Measurements from ENCODE around the gene NTM. TPM values are rescaled to one million over a fixed set of nuclear protein-coding genes. Genes with fewer than 3 reads are reported as not detected.

Gene NTM
- total RNA-seq, 2 donors from 2014 or later, result 0.26 to 3.6 TPM

DNA sequence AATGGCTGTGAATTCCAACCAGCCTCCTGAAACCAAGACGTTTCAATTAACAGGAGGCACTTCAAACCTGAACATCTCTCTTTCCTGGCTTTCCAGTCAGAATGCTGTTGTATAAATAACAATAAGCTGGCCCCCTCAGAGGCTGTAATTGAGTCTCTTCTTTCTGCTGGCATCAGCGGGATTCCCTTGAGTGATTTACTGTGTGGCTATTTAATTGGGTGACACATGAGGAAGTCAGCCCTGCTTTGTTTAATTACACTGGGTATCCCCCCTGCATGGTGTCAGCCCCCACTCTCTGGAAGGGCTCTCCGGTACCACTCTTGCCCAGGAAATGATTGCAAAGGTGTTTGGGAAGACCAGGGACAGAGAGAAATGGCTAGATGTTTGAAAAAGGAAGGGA, 101.6 kb downstream of the NTM start:
- ATAC-seq (no peak), DNase-seq (no peak)
- 15 to 29% methylated on average over 3 of the region's 3 CpGs for WGBS, 2 donors
- no peaks in the 10 kb centered on the region for H3K4me1 ChIP-seq
- no peaks in the 10 kb centered on the region for H3K9me3 ChIP-seq
- peaks cover 0 to 14% of the 10 kb centered on the region in 2 donors for H3K27me3 ChIP-seq
- TF ChIP-seq, protein P1, sequence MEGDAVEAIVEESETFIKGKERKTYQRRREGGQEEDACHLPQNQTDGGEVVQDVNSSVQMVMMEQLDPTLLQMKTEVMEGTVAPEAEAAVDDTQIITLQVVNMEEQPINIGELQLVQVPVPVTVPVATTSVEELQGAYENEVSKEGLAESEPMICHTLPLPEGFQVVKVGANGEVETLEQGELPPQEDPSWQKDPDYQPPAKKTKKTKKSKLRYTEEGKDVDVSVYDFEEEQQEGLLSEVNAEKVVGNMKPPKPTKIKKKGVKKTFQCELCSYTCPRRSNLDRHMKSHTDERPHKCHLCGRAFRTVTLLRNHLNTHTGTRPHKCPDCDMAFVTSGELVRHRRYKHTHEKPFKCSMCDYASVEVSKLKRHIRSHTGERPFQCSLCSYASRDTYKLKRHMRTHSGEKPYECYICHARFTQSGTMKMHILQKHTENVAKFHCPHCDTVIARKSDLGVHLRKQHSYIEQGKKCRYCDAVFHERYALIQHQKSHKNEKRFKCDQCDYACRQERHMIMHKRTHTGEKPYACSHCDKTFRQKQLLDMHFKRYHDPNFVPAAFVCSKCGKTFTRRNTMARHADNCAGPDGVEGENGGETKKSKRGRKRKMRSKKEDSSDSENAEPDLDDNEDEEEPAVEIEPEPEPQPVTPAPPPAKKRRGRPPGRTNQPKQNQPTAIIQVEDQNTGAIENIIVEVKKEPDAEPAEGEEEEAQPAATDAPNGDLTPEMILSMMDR (IDR thresholded peaks at IDR 0.05), result no peak
- no peak for TF ChIP-seq POLR2A (IDR thresholded peaks at IDR 0.05)
- H3K4me3 ChIP-seq, result no peak overlapping the region
- H3K36me3 ChIP-seq (replicated peaks in 1 of 2; ENCODE audit: insufficient read depth in 1 of 2, low read depth in 2 of 2), result no peaks in the 10 kb centered on the region
- H3K27ac ChIP-seq, result no peak overlapping the region
- intact Hi-C loops (cut with DNase I), result no loop called here

DNA sequence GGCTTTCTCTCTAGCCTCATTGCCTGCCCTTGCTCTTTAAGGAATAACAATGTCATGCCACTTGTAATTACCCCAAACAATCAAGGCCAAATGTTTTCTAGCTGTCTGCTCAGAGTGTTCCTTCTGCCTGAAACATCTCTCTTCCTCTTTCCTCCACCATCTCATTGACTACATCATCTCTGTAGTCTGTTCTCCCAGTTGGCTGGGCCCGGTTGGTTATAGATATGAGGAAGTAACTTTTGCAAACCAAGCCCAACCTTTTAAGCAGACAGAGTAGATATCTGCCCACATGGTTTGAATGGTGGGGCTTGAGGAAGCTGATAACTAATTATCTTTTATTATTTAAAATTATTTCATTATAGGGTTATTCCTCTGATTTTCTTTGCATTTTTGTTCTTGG, 104.5 kb downstream of the NTM start:
- Histone ChIP-seq H3K9me3 (no peaks in the 10 kb centered on the region), H3K4me3 (no peak overlapping the region), H3K4me1 (no peaks in the 10 kb centered on the region), H3K36me3 (replicated peaks in 1 of 2; ENCODE audit: insufficient read depth in 1 of 2, low read depth in 2 of 2) (no peaks in the 10 kb centered on the region), H3K27ac (no peak overlapping the region), H3K27me3 (peaks cover 0 to 11% of the 10 kb centered on the region in 2 donors)
- 38 to 60% methylated on average over 1 of the region's 1 CpG for WGBS, 2 donors
- DNase-seq (no peak), ATAC-seq (no peak)
- TF ChIP-seq, protein P1 (IDR thresholded peaks at IDR 0.05), result no peak
- no peak for TF ChIP-seq POLR2A (IDR thresholded peaks at IDR 0.05)
- intact Hi-C loops (cut with DNase I), result no loop called here

DNA sequence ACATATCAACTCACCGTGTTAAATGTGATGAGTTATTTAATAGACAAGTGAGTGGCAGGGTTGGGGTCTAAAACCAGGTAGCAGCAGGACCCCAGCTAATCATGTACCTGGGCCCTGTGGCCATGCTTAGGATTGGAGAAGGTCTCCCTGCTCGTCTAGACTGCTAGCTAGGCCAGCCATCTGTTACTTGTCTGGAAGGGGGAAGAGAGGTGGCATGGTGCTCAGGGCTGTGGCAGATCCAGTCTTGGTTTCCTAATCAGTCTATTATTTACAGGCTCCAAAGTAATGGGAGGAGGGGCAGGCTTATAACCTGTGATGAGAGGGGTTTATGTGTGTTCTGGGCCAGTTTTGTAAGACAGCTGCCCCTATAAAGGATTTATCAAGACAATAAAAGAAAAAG, 105.9 kb downstream of the NTM start:
- no peaks in the 10 kb centered on the region for H3K4me1 ChIP-seq
- no peak for DNase-seq
- intact Hi-C loops (cut with DNase I), result no loop called here
- no peak overlapping the region for H3K27ac ChIP-seq
- no peak overlapping the region for H3K4me3 ChIP-seq
- H3K36me3 ChIP-seq (replicated peaks in 1 of 2; ENCODE audit: insufficient read depth in 1 of 2, low read depth in 2 of 2), result no peaks in the 10 kb centered on the region
- 40 to 65% methylated on average over 2 of the region's 2 CpGs for WGBS, 2 donors
- no peak for ATAC-seq
- H3K9me3 ChIP-seq, result no peaks in the 10 kb centered on the region
- peaks cover 0 to 3% of the 10 kb centered on the region in 2 donors for H3K27me3 ChIP-seq
- TF ChIP-seq POLR2A (IDR thresholded peaks at IDR 0.05), result no peak
- TF ChIP-seq, protein P1 (IDR thresholded peaks at IDR 0.05), result no peak

DNA sequence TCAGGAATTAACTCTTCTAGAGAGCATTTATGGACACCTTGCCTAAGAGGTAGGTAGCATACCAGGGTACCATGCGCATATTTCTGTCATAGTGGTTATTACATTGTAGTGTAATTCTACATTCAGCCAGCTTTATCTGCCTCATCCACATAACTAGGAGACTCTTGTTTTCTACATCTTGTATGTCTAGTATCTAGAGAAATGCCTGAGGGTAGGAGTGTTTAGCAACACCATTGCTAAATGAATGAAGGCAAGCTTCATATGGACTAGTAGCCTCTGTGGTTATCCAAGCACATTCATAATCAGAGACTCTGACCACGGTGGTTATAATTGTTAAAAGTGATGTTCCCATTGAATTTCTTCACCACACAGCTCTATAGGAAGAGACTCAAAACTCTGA, 107.9 kb downstream of the NTM start:
- Histone ChIP-seq H3K9me3 (no peaks in the 10 kb centered on the region), H3K4me1 (no peaks in the 10 kb centered on the region), H3K27me3 (no peaks in the 10 kb centered on the region), H3K27ac (no peak overlapping the region), H3K4me3 (no peak overlapping the region), H3K36me3 (replicated peaks in 1 of 2; ENCODE audit: insufficient read depth in 1 of 2, low read depth in 2 of 2) (no peaks in the 10 kb centered on the region)
- TF ChIP-seq, protein P1 (IDR thresholded peaks at IDR 0.05), result no peak
- TF ChIP-seq POLR2A (IDR thresholded peaks at IDR 0.05), result no peak
- ATAC-seq, result no peak
- DNase-seq, result no peak
- WGBS, 2 donors, result 80 to 88% methylated on average over 2 of the region's 2 CpGs
- intact Hi-C loops (cut with DNase I), result no loop called here

DNA sequence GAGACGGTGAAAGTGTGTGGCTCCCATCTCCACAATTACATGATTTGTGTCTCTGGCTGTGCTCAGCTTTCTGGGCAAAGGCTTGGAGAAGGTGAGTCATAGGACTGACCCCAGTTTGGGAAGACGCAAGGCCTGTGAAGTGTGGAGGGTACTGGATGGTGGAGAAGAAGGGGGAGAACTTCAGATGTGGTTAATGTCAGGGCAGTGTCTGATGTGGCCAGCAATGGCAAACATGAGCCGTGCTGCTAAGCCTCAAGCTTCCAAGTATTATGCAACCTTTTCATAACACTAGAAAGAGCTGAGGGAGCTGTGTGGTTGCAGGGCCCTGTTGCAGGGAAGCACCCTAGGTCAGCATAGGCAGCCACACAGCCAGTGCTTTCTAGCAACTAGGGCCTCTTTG, 110.9 kb downstream of the NTM start:
- H3K9me3 ChIP-seq, result no peaks in the 10 kb centered on the region
- no peak for TF ChIP-seq POLR2A (IDR thresholded peaks at IDR 0.05)
- TF ChIP-seq, protein P1 (IDR thresholded peaks at IDR 0.05), result no peak
- intact Hi-C loops (cut with DNase I), result no loop called here
- H3K27me3 ChIP-seq, result no peaks in the 10 kb centered on the region
- H3K27ac ChIP-seq, result no peak overlapping the region
- no peaks in the 10 kb centered on the region for H3K4me1 ChIP-seq
- H3K4me3 ChIP-seq, result no peak overlapping the region
- no peak for DNase-seq
- 78 to 85% methylated on average over 3 of the region's 3 CpGs for WGBS, 2 donors
- no peaks in the 10 kb centered on the region for H3K36me3 ChIP-seq (replicated peaks in 1 of 2; ENCODE audit: insufficient read depth in 1 of 2, low read depth in 2 of 2)
- peak; percentile 30 for ATAC-seq
